SU-DHL-6 (cell line): ENCODE results near the gene TSKS.

Experiments used
- H2AFZ ChIP-seq: fragments of 200-600 bp; sonication (generic); 2 replicates; pipeline ENCODE4 v1.6.1; 2014; ENCODE audit warnings: low read depth, mild to moderate bottlenecking, moderate library complexity, mixed read lengths, antibody characterized with exemption, low read length; ENCODE audit not compliant: severe bottlenecking
- H3F3A ChIP-seq: fragments of 200-600 bp; shearing (Covaris generic); 2 replicates; pipeline ENCODE4 v1.6.0; 2016; ENCODE audit warnings: antibody characterized with exemption, mild to moderate bottlenecking; ENCODE audit not compliant: insufficient read depth
- H3K27ac ChIP-seq: fragments of 200-600 bp; sonication (generic); 2 replicates; pipeline ENCODE4 v1.5.1; 2016; ENCODE audit warnings: low read depth, mild to moderate bottlenecking, low read length, moderate library complexity, mixed read lengths
- H3K27me3 ChIP-seq: fragments of 200-600 bp; sonication (generic), shearing (Covaris generic); 2 replicates; pipeline ENCODE4 v1.6.0; 2014; ENCODE audit warnings: mild to moderate bottlenecking, low read length
- H3K36me3 ChIP-seq: fragments of 200-600 bp; sonication (generic); 2 replicates; pipeline ENCODE4 v1.6.1; 2014; ENCODE audit warnings: mild to moderate bottlenecking, low read length, mixed read lengths
- H3K4me2 ChIP-seq: fragments of 300-600, 200-600 bp; shearing (Covaris generic), sonication (generic); 2 replicates; pipeline ENCODE4 v1.6.0; 2014; ENCODE audit warnings: low read length, low read depth, mild to moderate bottlenecking; ENCODE audit not compliant: poor library complexity, severe bottlenecking
- H3K4me3 ChIP-seq: fragments of 200-600 bp; sonication (generic); 2 replicates; pipeline ENCODE4 v1.5.1; 2014; ENCODE audit warnings: antibody characterized with exemption, low read length, mild to moderate bottlenecking, mixed read lengths; ENCODE audit not compliant: insufficient read depth, poor library complexity, severe bottlenecking
- H3K79me2 ChIP-seq: fragments of 200-600 bp; sonication (generic); 2 replicates; pipeline ENCODE4 v1.6.1; 2014; ENCODE audit warnings: mild to moderate bottlenecking, low read length, moderate library complexity; ENCODE audit not compliant: insufficient read depth
- H3K9ac ChIP-seq: fragments of 200-600 bp; sonication (generic); 2 replicates; pipeline ENCODE4 v1.7.0; 2014; ENCODE audit warnings: mild to moderate bottlenecking, low read length
- H3K9me2 ChIP-seq: fragments of 200-600 bp; sonication (generic); replicated peaks from 2 replicates; pipeline ENCODE4 v1.6.1; 2014; ENCODE audit warnings: low read length; ENCODE audit not compliant: insufficient read depth
- H3K9me3 ChIP-seq: fragments of 200-600 bp; sonication (generic); 2 replicates; pipeline ENCODE4 v1.6.1; 2014; ENCODE audit warnings: low read length, mixed read lengths; ENCODE audit not compliant: insufficient read depth
- H4K20me1 ChIP-seq: fragments of 200-600 bp; sonication (generic); 2 replicates; pipeline ENCODE4 v1.6.1; 2014; ENCODE audit warnings: low read depth, mild to moderate bottlenecking, antibody characterized with exemption, low read length, moderate library complexity, mixed read lengths
- EZH2phosphoT487 ChIP-seq: fragments of 200-600 bp; sonication (generic), shearing (Covaris generic); conservative IDR thresholded peaks from 2 replicates; pipeline ENCODE4 v1.6.1; 2018; ENCODE audit warnings: mild to moderate bottlenecking, antibody characterized with exemption, low read length, moderate library complexity, mixed read lengths
- TF ChIP-seq, protein P1 (sequence below): fragments of 200-600 bp; sonication (generic); IDR thresholded peaks from one replicate; pipeline ENCODE4 v1.5.1; 2017; ENCODE audit warnings: antibody characterized with exemption, mild to moderate bottlenecking, low read length, moderate library complexity; ENCODE audit not compliant: insufficient read depth, poor library complexity, severe bottlenecking

Gene TSKS

DNA sequence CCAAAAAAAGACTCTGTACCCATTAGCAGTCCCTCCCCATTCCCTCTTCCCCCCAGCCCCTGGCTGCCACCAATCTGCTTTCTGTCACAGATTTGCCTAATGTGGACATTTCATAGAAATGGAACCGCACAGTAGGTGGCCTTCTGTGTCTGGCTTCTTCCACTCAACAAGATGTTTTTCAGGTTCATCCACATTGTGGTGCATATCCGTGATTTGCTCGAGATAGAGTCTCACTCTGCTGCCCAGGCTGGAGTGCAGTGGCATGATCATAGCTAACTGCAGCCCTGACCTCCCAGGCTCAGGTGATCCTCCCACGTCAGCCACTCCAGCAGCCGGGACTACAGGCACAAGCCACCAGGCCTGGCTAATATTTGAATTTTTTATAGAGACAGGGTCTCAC is 24.6 kb upstream of the TSKS start:
- TF ChIP-seq EZH2phosphoT487 = no peak
- TF ChIP-seq, protein P1, sequence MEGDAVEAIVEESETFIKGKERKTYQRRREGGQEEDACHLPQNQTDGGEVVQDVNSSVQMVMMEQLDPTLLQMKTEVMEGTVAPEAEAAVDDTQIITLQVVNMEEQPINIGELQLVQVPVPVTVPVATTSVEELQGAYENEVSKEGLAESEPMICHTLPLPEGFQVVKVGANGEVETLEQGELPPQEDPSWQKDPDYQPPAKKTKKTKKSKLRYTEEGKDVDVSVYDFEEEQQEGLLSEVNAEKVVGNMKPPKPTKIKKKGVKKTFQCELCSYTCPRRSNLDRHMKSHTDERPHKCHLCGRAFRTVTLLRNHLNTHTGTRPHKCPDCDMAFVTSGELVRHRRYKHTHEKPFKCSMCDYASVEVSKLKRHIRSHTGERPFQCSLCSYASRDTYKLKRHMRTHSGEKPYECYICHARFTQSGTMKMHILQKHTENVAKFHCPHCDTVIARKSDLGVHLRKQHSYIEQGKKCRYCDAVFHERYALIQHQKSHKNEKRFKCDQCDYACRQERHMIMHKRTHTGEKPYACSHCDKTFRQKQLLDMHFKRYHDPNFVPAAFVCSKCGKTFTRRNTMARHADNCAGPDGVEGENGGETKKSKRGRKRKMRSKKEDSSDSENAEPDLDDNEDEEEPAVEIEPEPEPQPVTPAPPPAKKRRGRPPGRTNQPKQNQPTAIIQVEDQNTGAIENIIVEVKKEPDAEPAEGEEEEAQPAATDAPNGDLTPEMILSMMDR = no peak
- Histone ChIP-seq H3K27me3 (no peaks in the 10 kb centered on the region), H3K9ac (no peak overlapping the region), H4K20me1 (no peaks in the 10 kb centered on the region), H3K9me2 (no peaks in the 10 kb centered on the region), H3K36me3 (no peaks in the 10 kb centered on the region), H3K9me3 (no peaks in the 10 kb centered on the region), H3K79me2 (no peaks in the 10 kb centered on the region), H2AFZ (no peak overlapping the region), H3K27ac (no peak overlapping the region), H3K4me3 (no peak overlapping the region), H3K4me2 (no peak overlapping the region), H3F3A (no peaks in the 10 kb centered on the region)

DNA sequence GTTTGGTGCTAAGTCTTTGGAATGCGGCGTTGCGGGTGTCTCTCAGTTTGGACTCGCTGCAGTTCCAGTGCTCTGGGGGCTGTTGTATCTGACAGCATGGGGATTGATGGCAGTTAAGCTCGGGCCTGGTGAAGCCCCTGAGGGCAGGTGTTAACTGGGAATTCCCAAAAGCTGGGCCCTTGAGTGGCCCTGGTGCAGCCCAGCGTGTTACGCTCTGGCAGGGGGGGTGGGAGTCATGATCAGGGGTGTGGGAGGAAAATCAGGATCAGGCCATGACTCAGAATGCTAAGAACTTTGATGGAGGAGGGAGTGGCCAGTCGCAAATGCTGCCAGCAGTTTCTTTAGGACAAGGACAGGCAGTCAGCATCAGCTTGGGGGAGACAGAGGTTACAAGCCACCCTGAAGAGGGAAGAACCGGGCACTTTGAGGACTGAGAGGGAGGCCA is 23.3 kb upstream of the TSKS start:
- no peaks in the 10 kb centered on the region for H4K20me1 ChIP-seq
- H3K4me3 ChIP-seq = no peak overlapping the region
- no peak overlapping the region for H2AFZ ChIP-seq
- H3K27me3 ChIP-seq = no peaks in the 10 kb centered on the region
- no peak for TF ChIP-seq EZH2phosphoT487
- TF ChIP-seq, protein P1 = no peak
- no peaks in the 10 kb centered on the region for H3K36me3 ChIP-seq
- H3F3A ChIP-seq = no peaks in the 10 kb centered on the region
- no peak overlapping the region for H3K4me2 ChIP-seq
- no peaks in the 10 kb centered on the region for H3K9me2 ChIP-seq
- no peaks in the 10 kb centered on the region for H3K79me2 ChIP-seq
- H3K9me3 ChIP-seq = no peaks in the 10 kb centered on the region
- no peak overlapping the region for H3K9ac ChIP-seq
- no peak overlapping the region for H3K27ac ChIP-seq

- H3K9ac ChIP-seq = no peak overlapping the region
- no peak overlapping the region for H2AFZ ChIP-seq
- H4K20me1 ChIP-seq = no peaks in the 10 kb centered on the region
- H3K4me2 ChIP-seq = no peak overlapping the region
- H3K9me3 ChIP-seq = no peaks in the 10 kb centered on the region
- no peaks in the 10 kb centered on the region for H3K27me3 ChIP-seq
- TF ChIP-seq, protein P1 = no peak
- TF ChIP-seq EZH2phosphoT487 = no peak
- no peaks in the 10 kb centered on the region for H3K36me3 ChIP-seq
- no peak overlapping the region for H3K27ac ChIP-seq
- H3K9me2 ChIP-seq = no peaks in the 10 kb centered on the region
- H3K79me2 ChIP-seq = 0 out of 2 replicates have a peak, but pooled peaks cover 6% of the 10 kb centered on the region
- H3K4me3 ChIP-seq = no peak overlapping the region
- 0 out of 2 replicates have a peak, but pooled peaks cover 4% of the 10 kb centered on the region for H3F3A ChIP-seq
These were observed 19.4 kb upstream of the TSKS start for GRCh38 chr19:49782515-49782914.
